Testis (tissue), 2 donors: ENCODE data around the gene OR4B1.
"Not testable (repeated sequence)": the region's sequence is repeated elsewhere in the genome, so short reads cannot be mapped to it uniquely, and the experiment has no call there.

Source experiments
- CTCF ChIP-seq, 3 experiments: fragments of 450-650 bp in 2 of 3; fragments of 200-600 bp in 1 of 3; sonication (generic) in 1 of 3; IDR thresholded peaks; one replicate each; pipeline ENCODE4 v1.5.1; 2016 to 2019; ENCODE audit warnings: antibody characterized with exemption in 3 of 3, mild to moderate bottlenecking in 2 of 3, moderate library complexity in 1 of 3
- POLR2A ChIP-seq: fragments of 450-650 bp; IDR thresholded peaks from one replicate; pipeline ENCODE4 v1.6.1; 2017; ENCODE audit warnings: antibody characterized with exemption, mild to moderate bottlenecking, moderate library complexity

GRCh38 chr11:48230057-48230456 is 13.4 kb downstream of the OR4B1 start:
- TF ChIP-seq CTCF (IDR thresholded peaks at IDR 0.05); POLR2A: not testable (repeated sequence)
